Large intestine (tissue), 3 donors: ENCODE results near the gene SKAP1. TPM values are rescaled to one million over a fixed set of nuclear protein-coding genes. Genes with fewer than 3 reads are reported as not detected.
"Not testable (repeated sequence)": the region's sequence is repeated elsewhere in the genome, so short reads cannot be mapped to it uniquely, and the experiment has no call there.

Experiments
- DNase-seq, 2 donors: peaks; one replicate each; pipeline versions ENCODE4 v3.0.0 to v3.0.0-alpha.2; 2013
- H3K27ac ChIP-seq: one replicate; pipeline ENCODE4 v1.5.1; 2013; ENCODE audit warnings: low read length
- H3K27me3 ChIP-seq: 2 replicates; pipeline ENCODE4 v1.6.1; 2013; ENCODE audit warnings: low read length; ENCODE audit not compliant: control insufficient read depth, insufficient read depth
- H3K36me3 ChIP-seq: 2 replicates; pipeline ENCODE4 v1.6.1; 2013; ENCODE audit warnings: low read length; ENCODE audit not compliant: control insufficient read depth, insufficient read depth
- H3K4me1 ChIP-seq: one replicate; pipeline ENCODE4 v1.6.1; 2013; ENCODE audit warnings: low read length; ENCODE audit not compliant: control insufficient read depth, insufficient read depth
- H3K4me3 ChIP-seq: one replicate; pipeline ENCODE4 v1.5.1; 2013; ENCODE audit warnings: low read length
- H3K9me3 ChIP-seq: one replicate; pipeline ENCODE4 v1.6.1; 2013; ENCODE audit warnings: mild to moderate bottlenecking, low read depth, low read length, moderate library complexity; ENCODE audit not compliant: control insufficient read depth
- WGBS: methylation state at CpG from one replicate; pipeline ENCODE4 v1.1.5; 2013; ENCODE audit warnings: low lambda C conversion rate; ENCODE audit not compliant: insufficient coverage; 5-methylcytosine and 5-hydroxymethylcytosine counted together
- polyA plus RNA-seq: library from polyadenylated mRNA; unstranded; fragments of 120-200 nt; gene quantifications from one replicate; pipeline ENCODE4 v1.2.1, GENCODE V29; 2013

Gene SKAP1
- polyA plus RNA-seq, 1 donor: 3.0 TPM

DNA sequence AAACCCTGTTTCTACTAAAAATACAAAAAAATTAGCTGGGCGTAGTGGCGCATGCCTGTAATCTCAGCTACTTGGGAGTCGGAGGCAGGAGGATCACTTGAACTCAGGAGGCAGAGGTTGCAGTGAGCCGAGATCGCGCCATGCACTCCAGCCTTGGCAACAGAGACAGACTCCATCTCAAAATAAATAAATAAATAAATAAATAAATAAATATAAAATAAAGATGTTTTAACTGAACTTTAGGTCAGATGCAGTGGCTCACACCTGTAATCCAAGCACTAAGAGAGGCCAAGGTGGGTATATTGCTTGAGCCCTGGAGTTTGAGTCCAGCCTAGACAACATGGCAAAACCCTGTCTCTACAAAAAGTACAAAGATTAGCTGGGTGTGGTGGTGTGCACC, 61.0 kb downstream of the SKAP1 start:
- H3K4me3 ChIP-seq, DNase-seq, H3K27ac ChIP-seq, H3K9me3 ChIP-seq, H3K27me3 ChIP-seq, H3K4me1 ChIP-seq, H3K36me3 ChIP-seq: not testable (repeated sequence)
- WGBS: no CpG with 5 or more reads among the region's 6 CpGs

DNA sequence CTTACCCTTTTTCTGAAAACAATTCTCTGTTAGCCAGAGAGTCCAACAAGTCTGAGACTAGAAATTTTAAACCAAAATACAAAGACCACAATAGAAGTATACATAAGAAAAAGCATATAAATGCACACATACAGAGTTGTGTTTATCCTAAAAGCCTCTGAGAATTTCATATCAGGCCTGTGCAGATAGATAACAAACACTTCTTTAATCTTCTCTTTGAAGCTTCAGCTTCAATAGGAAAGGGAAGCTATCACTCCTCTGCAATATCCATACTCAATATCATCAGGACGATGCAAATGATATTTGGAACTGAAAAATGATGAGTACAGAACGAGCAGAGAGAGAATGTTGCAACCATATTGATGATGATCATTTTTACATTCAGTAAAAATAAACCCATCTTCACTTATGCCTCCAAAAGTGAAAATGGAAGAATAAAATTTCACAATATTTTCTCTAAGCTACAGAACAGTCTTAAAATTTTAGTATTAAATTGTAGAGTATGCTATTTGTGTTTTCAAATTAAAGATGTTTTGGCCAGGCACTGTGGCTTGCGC, 61.6 kb downstream of the SKAP1 start:
- Histone ChIP-seq H3K36me3 (no peaks in the 10 kb centered on the region), H3K27me3 (peaks cover 10% of the 10 kb centered on the region), H3K4me3 (no peak overlapping the region), H3K9me3 (no peaks in the 10 kb centered on the region), H3K27ac (no peak overlapping the region), H3K4me1 (no peaks in the 10 kb centered on the region)
- WGBS: 100% methylated on average over 1 of the region's 3 CpGs
- no peak for DNase-seq

DNA sequence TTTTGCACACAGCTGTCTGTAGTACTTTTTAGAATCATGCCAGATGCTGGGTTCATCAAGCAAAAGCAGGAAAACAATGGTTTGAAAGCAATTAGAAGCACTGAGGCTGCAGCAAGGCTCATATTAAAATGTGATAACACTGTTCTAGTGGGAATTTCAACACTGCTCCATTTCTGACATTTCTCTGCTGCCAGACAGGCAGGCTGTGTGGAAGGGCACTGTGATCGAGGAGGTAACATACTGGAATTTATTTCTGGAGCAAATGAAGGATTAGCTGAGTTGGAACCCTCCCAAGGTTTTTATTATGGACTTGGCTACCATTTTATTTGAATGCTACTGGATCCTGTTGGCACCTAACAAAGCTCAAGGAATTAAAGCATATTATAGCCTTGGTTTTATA, 66.9 kb downstream of the SKAP1 start:
- no peak overlapping the region for H3K4me3 ChIP-seq
- H3K27ac ChIP-seq: no peak overlapping the region
- peaks cover 12% of the 10 kb centered on the region for H3K27me3 ChIP-seq
- DNase-seq: no peak
- WGBS: no CpG with 5 or more reads among the region's 1 CpG
- H3K4me1 ChIP-seq: no peaks in the 10 kb centered on the region
- no peaks in the 10 kb centered on the region for H3K36me3 ChIP-seq
- H3K9me3 ChIP-seq: no peaks in the 10 kb centered on the region

DNA sequence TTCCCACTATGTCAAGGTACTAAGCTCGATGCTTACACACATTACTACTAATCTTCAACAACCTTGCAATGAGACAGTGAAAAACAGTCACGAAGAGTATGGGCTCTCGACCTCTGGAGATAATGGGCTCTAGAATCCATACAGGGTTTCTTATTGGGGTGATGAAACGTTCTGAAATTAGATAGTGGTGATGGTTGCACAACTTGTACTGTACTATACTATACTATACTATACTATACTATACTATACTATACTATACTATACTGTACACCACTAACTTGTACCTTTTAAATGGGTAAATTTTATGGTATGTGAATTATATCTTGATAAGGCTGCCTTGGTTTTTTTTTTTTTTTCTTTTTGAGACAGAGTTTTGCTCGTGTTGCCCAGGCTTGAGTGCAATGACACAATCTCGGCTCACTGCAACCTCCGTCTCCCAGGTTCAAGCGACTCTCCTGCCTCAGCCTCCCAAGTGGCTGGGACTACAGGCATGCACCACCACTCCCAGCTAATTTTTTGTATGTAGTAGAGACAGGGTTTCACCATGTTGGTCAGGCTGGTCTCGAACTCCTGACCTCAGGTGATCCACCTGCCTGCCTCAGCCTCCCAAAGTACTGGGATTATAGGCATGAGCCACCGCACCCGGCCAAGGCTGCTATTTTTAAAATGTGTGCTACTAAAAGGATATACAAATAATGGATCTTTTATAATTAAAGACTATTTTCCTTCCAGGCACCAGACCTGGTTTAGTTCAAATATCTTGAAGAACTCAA, 69.0 kb downstream of the SKAP1 start:
- H3K27ac ChIP-seq, H3K9me3 ChIP-seq, H3K27me3 ChIP-seq, H3K36me3 ChIP-seq, H3K4me1 ChIP-seq, DNase-seq, H3K4me3 ChIP-seq: not testable (repeated sequence)
- 60% methylated on average over 1 of the region's 11 CpGs for WGBS

DNA sequence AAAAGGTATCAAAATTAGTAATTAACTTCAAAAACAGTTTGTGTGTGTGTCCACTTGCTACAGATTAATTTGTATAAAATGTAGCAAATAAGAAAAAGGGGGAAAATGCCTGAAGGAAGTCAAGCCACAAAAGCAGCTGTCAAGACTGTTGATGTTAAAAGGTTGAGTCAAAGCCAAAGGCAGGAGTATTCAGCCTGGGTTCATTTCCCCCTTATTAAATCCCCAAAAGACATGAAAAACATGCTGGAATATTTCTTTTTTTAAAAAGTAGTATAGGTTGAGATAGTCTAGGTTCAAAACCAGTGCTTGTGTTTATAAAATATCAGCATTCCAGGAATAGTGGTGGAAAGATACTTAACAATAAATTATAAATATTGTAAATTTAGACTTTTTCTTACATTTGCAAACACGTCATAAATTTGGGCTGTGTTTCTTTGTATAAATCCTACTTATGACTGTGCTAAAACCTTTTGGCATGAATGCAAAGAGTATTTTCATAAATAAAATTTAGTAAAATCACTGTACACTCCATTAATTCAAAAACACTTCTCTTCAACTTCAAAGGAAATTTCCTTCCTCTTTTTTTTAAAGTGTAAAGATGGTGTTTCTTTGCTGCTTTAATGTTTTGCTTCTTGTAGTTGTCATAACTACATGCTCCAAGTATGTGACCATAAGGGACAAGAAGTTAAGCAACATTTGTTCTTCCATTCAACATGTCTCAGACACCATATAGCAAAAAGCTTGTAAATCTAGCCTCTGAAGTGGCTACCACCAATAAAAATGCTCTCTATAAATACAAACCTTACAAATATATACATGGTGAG, 72.0 kb downstream of the SKAP1 start:
- Histone ChIP-seq H3K9me3 (no peaks in the 10 kb centered on the region), H3K27ac (no peak overlapping the region), H3K4me1 (no peaks in the 10 kb centered on the region), H3K27me3 (no peaks in the 10 kb centered on the region), H3K4me3 (no peak overlapping the region), H3K36me3 (no peaks in the 10 kb centered on the region)
- DNase-seq: no peak
- 60% methylated on average over 1 of the region's 1 CpG for WGBS

DNA sequence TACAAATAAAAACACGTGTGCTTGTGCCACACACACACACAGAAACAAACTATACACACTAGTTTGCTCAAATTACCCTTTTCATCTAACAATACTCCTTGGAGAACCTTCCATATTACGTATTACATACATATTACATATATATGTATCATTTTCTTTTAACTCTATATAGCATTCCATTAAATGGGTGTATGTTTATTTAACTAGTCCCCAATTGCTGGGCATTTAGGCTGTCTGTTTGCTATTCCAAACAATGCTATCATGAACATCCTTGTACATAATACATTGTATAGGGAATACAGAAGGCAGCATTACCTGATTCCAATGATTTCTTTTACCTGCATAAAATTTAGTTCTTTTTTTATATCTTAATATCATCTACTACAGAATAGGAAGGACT, 73.1 kb downstream of the SKAP1 start:
- Histone ChIP-seq H3K36me3 (no peaks in the 10 kb centered on the region), H3K4me3 (no peak overlapping the region), H3K4me1 (no peaks in the 10 kb centered on the region), H3K27ac (no peak overlapping the region), H3K27me3 (no peaks in the 10 kb centered on the region), H3K9me3 (no peaks in the 10 kb centered on the region)
- no peak for DNase-seq
- no CpG with 5 or more reads among the region's 2 CpGs for WGBS

DNA sequence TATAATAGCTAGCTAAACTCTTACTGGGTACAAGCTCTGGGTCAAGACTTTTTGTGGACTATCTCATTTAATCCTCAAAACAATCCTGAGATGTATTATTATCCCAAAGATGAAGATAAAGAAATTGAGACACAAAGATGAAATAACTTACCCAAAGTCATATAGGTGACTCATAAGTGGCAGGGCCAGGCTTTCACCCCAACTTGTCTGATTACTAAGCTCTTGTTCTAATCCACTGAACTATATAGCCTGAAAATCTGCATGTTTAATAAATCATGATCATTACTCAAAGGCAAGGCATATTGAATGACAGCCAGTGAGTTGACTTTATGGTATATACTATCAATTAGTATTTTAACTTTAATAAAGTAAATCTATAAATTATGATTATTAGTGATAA, 77.4 kb downstream of the SKAP1 start:
- Histone ChIP-seq H3K9me3 (no peaks in the 10 kb centered on the region), H3K27me3 (no peaks in the 10 kb centered on the region), H3K4me3 (no peak overlapping the region), H3K4me1 (no peaks in the 10 kb centered on the region), H3K27ac (no peak overlapping the region), H3K36me3 (no peaks in the 10 kb centered on the region)
- DNase-seq: no peak

GRCh38 chr17:48351911-48352332, 78.1 kb downstream of the SKAP1 start:
- Histone ChIP-seq H3K4me3 (no peak overlapping the region), H3K27me3 (no peaks in the 10 kb centered on the region)
- DNase-seq: peak; percentile 4 to 10

DNA sequence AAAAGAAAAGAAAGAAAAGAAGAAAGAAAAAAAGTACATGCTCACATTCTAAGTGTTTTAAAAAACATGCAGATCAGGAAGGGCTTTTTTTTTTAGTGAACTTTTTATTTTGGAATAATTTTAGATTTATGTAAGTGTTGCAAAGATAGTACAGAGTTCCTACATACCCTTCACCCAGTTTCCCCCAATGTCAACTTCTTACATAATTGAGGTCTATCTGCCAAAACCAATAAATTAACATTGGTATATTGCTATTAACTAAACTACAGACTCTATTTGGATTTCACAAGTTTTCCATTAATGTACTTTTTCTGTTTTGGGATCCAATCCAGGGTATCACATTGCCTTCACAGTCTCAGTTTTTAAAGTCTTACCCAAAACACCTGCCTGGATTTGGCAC, 81.7 kb downstream of the SKAP1 start:
- Histone ChIP-seq H3K4me3 (no peak overlapping the region), H3K9me3 (no peaks in the 10 kb centered on the region), H3K4me1 (no peaks in the 10 kb centered on the region), H3K27ac (no peak overlapping the region), H3K36me3 (no peaks in the 10 kb centered on the region), H3K27me3 (no peaks in the 10 kb centered on the region)
- DNase-seq: no peak

More at GRCh38 chr17:48351911-48352332, 78.1 kb downstream of the SKAP1 start:
- Histone ChIP-seq H3K9me3 (no peaks in the 10 kb centered on the region), H3K27ac (no peak overlapping the region), H3K36me3 (no peaks in the 10 kb centered on the region), H3K4me1 (no peaks in the 10 kb centered on the region)

- H3K9me3 ChIP-seq: no peaks in the 10 kb centered on the region
- H3K36me3 ChIP-seq: no peaks in the 10 kb centered on the region
- H3K4me3 ChIP-seq: no peak overlapping the region
- no peak overlapping the region for H3K27ac ChIP-seq
- H3K4me1 ChIP-seq: no peaks in the 10 kb centered on the region
- H3K27me3 ChIP-seq: no peaks in the 10 kb centered on the region
- DNase-seq: no peak
These were observed 82.8 kb downstream of the SKAP1 start for GRCh38 chr17:48347177-48347576.

- no peaks in the 10 kb centered on the region for H3K36me3 ChIP-seq
- no peaks in the 10 kb centered on the region for H3K27me3 ChIP-seq
- no peaks in the 10 kb centered on the region for H3K4me1 ChIP-seq
- no peaks in the 10 kb centered on the region for H3K9me3 ChIP-seq
- H3K27ac ChIP-seq: no peak overlapping the region
- H3K4me3 ChIP-seq: no peak overlapping the region
- no peak for DNase-seq
These were observed 85.8 kb downstream of the SKAP1 start for GRCh38 chr17:48344251-48344650.
